Measurements from ENCODE around the gene AKAP9. TPM values are rescaled to one million over a fixed set of nuclear protein-coding genes. Genes with fewer than 3 reads are reported as not detected.

AKAP9 gene
- 62.8 and 67.8 TPM in 2 replicates for total RNA-seq

DNA sequence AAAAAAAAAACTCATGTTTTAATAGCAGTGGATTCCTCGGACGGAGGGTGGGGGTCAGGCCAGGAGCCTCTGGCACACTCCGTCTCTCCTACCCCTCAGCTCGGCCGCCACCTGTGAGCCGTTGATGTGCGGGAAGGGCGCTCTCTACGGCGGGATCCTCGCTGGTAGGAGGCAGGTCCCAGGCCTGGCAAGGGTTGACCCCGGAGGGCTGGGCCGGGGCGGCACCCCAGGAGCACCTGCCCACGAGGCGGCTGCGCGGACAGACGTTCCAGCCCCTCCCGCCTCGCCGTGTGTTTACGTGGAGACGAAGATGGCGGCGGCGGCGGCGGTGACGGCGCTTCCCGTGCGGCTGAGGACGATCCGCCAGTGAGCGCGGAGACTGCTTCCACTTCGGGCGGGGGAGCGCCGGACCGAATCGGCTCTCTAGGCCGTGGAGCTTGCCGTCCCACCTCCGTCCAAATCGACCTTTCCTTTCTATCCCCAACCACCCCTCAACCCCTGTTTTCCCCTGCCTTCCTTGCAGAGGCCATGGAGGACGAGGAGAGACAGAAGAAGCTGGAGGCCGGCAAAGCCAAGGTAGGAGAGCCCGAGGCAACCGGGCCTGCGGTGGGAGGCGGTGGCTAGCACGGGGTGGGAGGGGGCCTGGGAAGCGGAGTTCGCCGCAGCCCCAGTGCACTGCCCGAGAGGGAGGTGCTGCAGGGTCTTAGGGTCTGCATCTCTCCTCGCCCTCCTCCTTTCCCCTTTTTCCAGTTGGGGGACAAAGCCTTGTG lies at the start of gene AKAP9:
TSS of gene AKAP9 (plus strand) at position 291 of the 770 bp plus-strand sequence. CDS start at position 529, 238 bp downstream.

DNA sequence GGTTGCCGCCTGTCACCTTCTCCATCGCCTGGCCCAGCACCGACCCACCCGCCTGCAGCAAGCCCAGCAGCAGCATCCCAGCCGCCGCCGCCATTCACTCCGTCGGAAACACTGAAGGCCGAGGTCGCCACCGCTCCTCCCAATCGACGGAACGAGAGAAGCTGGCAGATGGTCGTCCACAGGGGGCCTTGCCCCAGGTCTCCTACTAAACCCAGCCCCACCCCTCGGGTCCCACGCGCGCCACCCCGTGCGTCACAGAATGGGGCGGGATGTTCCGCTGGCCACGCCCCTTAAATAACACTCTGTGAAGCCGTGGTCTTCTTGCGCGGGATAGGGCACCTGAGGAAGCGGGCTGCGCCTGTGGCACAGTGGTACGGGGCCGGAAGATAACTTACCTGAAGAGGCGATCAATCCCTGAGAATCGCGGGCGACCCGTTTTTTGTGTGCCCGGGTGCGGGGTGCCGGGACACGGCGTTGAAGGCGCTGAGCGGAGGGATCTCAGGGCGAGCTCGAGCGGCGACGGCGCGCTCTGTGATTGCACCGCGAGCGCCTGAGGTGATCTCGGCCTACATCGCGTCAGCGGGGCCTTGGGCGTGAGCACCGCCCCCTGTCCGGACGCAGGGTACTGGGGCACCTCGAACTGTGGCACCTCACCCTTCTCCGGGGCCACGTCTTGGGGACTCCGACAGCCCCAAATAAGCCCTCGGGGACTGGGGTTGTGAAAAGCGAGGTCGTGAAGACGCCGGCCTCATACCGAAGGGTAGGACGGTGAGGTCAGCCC lies 193.8 kb downstream of the AKAP9 start, which contains the start of gene CYP51A1:
TSS of gene CYP51A1 (minus strand) at position 207 of the 781 bp plus-strand sequence. CDS start at position 94, 113 bp downstream.

Other genes with a start within 250 kb of the AKAP9 start
- gene MTERF1, start 60.2 kb upstream of the AKAP9 start, total RNA-seq: 16.5 and 19.5 TPM in 2 replicates
- gene CYP51A1, start 193.6 kb downstream of the AKAP9 start, total RNA-seq: 178 and 281 TPM in 2 replicates
- gene LRRD1, start 238.3 kb downstream of the AKAP9 start, total RNA-seq: 0.07 and 0.13 TPM in 2 replicates